GM21825 (cell line): Measurements from ENCODE around the gene INO80B.
A peak's percentile ranks its signal among the peaks of the same experiment; 100 is the strongest.
"Not testable (repeated sequence)": the region's sequence is repeated elsewhere in the genome, so short reads cannot be mapped to it uniquely, and the experiment has no call there.

Source experiments
- ATAC-seq: cut with Tn5 transposase; IDR thresholded peaks from one replicate; pipeline ENCODE4 v1.9.1; 2021; ENCODE audit warnings: mild to moderate bottlenecking, moderate library complexity; ENCODE audit not compliant: unreplicated experiment

INO80B gene

DNA sequence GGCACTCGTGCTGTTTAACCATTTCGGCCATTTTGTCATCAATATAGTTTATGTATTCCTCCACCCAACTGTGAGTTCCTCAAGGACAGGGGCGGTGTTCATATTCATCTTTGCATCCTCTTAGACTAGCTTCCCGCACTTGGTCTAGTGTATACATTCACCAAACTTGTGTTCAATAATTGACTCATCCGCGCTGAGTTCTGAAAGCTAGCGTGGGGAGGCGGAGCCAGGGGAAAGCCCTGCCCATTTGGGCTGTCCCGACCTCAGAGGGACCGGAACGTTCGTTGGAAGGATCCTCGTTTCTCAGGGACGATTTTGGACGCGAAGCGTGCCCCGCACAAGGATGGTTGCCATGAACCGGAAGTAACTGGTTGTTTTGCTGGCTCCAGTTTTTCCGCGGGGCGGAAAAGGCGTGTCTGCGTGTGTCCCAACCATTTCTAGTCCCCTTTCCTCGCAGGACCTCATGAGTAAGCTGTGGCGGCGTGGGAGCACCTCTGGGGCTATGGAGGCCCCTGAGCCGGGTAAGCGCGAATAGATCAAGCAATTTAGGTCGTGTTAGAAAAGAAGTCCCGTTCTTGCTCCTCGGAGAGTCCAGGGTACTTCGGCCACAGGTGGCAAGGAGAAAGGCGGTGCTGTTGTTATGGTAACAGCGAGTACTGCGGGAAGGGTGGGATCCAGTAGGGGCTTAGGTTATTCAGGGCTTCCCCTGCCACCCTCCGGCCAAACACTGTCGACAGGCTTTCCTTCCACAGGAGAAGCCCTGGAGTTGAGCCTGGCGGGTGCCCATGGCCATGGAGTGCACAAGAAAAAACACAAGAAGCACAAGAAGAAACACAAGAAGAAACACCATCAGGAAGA lies at the start of gene INO80B:
Gene INO80B, plus strand, starts transcription at position 434 of the 858 bp plus-strand sequence. Its CDS starts 30 bp downstream, at position 464.
- peak; percentile 41 for ATAC-seq

DNA sequence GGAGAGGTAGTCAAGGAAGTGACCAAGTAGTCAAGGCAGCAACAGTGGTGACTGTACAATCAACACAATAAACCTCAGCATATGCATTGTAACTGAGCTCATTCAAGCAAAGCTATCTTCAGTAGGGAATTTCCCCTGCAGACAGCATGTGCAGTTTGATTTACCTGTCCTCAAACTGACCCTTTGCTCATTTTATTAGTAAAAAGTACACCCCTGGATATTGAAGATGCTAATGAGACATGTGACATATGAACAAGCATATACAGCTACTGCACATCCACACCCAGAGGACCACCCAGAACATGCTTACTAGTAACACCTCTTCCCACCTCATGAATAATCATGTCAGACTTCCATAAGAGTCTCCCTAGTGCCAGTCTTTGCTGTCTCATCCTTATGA lies 48.9 kb upstream of the INO80B start:
- ATAC-seq = no peak

DNA sequence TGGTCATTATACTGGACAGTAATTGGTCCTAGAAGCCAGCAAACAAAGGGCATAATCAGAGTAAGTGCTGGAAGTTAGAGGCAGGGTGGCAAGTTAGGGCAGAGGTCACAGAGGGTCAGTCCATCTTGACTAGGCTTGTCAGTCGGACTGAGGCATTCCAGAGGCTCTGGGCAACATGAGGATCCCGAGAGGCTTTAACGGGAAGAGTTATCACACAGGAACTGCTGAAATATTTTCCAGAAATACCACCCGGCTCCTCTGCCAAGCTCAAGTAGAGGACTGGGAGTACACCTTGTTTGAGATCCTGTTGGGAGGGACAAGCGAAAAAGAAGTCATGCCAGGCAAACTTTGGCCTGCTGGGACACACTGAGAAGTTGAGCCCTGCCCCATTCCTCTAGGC lies 47.2 kb upstream of the INO80B start:
- no peak for ATAC-seq

DNA sequence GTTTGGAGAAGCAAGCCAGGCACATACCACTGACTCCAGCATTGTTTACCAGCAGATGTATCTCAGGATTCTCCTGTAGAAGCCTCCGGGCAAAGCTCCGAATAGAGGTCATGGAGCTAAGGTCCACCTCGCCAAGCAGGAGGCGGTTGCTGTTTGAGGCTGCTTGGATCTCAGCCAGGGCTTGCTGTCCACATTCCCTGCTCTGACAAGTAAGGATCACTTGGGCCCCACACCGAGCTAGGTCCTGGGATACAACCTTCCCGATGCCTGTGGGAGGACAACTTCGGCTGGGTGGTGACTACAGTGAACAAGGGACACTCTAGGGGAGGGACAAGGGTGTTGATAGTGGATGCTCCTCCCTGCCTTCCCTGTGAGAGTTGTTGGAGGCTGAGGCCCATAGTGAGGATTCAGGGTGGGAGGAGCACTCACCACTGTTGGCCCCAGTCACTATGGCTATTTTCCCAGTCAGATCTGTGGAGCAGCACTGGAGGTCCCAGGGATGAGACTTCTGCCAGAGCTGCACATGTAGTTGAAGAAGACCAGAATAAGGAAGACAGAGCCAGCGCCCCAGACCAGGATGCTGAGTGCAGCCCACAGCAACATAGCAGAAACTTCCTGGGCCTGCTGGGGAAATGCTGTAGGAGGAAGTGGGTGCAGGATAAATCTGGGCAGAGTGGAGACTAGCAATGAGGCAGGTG lies 41.7 kb upstream of the INO80B start:
- ATAC-seq = no peak

DNA sequence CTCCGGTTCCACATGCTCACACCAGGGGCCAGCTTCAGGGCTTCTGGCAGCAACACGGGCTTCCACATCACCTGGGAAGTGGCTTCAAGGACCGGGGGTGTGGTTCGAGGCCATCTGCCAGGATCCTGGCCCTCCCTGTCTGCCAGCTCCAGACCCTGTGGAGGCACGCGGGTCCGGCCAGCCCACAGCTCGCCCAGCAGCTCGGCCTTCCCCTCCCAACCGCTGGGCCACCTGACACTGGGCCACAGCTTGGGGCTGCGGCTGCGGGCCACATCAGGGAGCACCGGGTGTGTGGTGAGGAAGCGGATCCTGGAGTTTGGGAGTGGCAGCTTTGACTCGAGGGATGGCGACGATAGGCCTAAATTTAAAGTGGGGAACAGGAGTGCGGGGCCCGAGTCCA lies 40.4 kb upstream of the INO80B start:
- no peak for ATAC-seq

DNA sequence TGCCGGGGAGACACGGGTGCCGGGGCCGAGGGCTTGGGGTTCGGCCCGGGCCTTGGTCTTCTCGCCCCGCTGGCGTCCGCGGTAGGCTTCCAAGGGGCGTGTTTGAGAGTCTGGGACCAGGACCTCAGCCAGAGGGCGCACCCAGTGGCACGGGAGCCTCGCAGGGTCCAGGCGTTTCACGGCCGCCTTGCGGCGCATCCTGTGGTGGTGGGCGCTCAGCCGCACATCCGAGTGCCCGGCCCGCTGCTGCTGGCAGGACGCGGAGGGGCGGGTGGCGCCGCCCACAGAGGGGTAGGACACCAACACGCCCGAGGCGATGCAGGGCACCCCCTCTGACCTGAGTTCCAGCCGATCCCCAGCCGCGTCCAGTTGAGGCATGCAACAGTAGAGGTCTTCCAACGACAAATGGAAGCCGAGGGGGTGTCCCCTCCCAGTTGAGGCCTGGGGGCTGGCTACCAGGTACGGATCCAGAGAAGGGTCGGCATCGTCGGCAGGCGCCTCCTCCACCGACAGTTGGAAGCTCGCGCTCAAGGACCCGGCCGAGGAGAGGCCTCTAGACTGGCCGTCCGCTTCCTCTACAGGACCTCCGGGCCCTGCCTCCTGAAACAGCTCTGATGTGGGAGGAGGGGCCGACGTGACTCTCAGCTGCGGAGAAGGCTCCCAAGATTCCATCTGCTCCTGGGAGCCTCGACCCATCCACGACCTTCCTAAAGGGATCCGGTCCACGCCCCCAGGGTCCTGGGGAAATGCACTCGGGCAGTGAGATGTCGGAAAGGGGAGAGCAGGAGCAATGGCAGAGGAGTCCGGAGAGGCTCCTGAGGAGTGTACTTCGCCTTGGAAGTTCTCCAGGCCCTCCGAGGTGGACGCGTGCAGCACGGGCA lies 39.8 kb upstream of the INO80B start:
- ATAC-seq = peak; percentile 42

DNA sequence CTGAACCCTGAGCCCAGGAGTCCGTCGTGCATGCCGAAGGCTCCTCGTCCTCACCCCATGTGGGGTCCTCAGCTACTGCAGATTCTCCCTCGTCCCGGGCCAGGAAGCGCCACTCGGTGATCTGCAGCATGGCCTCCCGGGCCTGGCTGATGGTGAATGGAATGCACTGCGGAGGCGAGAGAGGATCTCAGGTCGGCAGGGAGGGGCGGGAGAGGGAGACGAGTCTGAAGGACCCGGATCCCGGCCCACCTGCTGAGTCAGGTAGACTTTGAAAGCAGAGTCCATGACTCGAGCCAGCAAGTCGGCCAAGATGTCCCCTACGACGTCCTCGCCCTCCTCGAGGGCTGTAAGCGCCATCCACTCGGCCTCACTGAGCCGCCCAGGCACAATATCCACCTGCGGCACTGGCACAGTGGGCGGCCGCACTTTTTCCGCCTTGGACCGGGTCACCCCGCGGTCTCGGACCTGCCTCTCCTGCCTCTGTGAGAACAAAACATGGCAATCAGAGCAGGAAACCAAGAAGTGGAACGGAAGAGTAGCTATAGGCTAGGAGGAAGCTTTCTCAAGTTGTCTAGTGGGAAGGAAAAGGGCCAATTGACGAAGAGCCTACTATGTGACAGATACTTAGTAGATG lies 39.0 kb upstream of the INO80B start:
- no peak for ATAC-seq

DNA sequence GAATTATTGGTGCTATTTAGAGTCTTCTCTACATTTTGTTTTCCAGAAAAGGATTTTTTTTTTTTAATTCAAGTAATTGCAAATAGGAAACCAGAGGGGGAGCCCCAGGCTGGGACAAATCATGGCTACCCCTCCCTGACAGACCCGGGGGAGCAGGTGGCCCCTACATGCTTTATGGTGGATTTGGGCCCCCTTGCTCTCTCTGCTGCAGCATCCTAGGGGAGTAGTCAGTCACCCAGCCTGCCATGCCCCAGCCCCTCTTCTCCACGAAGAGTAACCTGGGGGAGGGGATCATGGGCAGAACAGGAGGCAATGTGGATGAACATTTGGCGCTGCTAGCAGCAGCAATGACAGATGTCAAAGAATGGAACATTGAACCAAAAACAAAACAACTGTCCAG lies 38.1 kb upstream of the INO80B start:
- no peak for ATAC-seq

DNA sequence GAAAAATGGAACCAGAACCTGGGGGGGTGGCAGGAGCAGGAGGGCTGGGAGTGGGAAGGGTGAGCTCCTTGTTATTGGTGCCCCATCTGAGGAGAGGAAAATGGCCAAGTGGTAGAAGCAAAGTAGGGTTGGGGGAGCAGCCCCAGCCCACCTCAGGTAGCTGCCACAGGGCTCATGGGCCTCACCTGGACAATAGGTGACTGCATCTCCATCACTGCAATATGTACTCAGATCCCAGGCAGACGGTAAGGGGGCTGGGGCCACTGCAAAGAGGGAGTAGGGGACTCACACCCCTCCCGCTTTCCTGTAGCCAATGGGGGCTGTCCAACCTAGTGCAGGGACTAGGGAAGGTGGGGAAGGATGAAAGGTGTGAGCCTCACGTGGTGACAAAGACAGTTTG lies 37.7 kb upstream of the INO80B start:
- no peak for ATAC-seq

DNA sequence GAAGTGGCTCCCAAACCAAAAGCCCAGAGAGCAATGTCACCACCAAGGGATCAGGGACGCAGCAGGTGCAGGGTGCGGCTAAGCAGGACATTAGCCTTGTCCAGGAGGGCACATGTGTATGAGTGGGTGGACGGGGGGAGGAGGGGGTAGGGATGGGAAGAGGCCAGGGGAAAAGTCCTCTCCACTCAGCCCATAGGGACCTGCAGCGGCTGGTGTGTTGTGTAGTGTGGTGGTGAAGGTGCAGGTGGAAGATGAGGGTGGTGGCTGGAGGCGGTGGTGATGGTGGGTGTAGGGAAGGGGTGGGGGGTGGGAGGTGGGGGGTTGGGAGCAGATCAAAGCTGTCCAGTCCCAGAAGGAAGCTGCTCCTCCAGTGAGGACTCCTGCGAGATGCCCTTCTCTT lies 37.1 kb upstream of the INO80B start:
- ATAC-seq = no peak

DNA sequence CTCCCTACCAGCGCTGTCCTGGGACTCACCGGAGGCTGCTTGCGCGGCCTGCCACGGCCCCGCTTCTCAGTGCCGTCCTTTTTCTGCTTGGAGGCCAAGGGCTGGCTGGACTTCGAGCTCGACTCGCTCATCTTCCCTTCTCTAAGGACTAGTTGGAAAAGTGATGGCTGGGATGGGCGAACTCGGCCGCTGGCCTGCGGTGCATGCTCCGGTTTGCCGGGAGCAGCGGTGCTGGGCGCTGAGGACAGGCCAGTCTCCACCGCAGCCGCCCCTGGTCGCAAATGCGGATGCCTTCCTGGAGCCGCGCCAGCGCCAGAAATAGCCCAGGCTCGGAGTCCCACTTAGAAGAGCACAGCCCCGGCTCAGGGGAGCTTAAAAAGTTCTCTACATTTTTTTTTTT lies 36.6 kb upstream of the INO80B start:
- no peak for ATAC-seq

DNA sequence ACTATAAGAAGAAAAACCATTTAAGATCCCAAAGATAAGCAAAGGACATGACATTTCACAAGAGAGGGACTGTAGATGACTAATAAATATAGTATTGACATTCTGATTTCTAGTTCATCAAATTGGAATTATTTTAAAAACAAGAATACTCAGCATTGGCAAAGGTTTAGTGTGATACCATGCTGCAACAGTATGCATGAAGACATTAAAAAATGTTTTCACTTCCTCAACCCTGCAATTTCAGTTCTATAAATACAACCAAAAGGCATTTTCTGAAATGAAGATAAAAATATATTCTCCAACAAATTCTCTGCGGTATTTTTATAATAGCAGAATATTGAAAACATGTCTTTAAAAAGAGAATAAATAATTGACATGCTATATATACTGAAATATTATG lies 35.5 kb upstream of the INO80B start:
- no peak for ATAC-seq

DNA sequence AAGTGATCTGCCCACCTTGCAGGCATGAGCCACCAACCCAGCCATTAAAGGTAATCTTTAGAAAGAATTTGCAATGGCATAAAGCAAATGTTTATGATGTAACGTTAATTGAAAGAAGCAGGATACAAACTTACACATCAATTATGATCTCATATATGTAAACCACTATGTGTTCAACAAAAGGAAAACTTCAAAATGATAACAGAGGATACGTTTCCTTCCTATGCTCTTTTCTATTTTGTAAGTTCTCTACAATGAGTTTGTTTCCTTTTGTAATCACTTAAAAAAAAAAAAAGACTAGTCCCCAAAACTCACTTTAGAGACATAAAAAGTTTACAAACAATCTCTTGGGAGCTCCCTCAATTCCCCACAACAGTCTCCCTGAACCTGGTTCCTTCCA lies 34.9 kb upstream of the INO80B start:
- ATAC-seq = no peak

DNA sequence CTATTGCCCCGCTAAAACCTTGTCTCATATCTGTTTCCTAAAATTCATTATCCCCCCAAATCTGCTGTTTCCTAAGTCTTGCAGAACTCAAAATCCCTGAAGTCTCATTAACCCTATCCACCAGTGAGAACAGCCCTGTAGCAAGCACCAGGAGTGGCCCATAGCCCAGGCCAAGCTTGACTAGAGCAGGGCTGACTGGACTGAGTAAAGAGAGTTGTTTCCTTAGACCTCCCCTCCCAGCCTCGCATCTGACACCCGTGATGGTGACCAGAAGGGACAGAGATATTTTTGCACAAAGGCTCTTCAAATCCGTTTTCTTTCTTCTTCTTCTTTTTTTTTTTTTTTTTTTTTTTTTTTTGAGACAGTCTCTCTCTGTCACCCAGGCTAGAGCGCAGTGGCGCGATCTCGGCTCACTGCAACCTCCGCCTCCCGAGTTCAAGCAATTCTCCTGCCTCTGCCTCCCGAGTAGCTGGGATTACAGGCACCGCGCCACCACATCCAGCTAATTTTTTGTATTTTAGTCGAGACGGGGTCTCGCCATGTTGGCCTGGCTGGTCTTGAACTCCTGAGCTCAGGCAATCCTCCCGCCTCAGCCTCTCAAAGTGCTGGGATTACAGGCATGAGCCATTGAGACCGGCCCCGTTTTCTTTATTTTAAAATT lies 34.3 kb upstream of the INO80B start:
- not testable (repeated sequence) for ATAC-seq

DNA sequence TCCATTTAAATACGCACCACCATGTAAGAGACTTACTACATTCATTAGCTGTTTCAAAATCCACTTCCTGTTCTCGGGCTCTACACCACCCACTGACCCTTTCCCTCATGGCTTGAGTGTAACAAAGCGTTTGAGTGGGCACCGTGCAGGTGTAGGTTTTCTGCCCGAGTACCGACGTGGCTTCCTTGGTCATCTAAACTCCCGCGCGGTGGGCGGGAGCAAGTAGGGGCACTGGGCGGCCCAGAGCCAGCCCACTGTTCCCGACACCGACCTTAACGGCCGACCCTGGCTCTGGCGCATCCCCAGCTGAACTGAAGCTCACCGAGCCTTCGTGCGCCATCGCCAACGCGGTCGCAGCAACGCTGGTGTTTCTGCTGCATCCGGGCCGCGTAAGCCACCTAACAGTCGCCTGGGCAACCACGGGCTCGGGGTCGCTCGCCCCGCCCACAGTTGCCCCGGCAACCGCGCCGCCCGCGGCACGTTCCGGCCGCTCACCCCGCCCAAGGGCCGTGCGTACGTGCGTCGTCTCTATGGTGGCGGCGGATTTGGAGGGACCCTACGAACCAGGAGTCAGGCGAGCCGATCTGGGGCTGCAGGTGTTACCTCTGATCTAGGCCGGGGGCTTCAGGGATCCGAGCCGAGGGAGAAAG lies 33.5 kb upstream of the INO80B start, which contains the start of the genes C2orf81 and WDR54:
Gene C2orf81, minus strand, starts transcription at position 399 of the 650 bp plus-strand sequence. Its CDS starts 59 bp downstream, at position 340.
Gene WDR54, plus strand, starts transcription at position 510 of the 650 bp plus-strand sequence. CDS start 424 bp downstream, outside the sequence.
- ATAC-seq = peak; percentile 91

DNA sequence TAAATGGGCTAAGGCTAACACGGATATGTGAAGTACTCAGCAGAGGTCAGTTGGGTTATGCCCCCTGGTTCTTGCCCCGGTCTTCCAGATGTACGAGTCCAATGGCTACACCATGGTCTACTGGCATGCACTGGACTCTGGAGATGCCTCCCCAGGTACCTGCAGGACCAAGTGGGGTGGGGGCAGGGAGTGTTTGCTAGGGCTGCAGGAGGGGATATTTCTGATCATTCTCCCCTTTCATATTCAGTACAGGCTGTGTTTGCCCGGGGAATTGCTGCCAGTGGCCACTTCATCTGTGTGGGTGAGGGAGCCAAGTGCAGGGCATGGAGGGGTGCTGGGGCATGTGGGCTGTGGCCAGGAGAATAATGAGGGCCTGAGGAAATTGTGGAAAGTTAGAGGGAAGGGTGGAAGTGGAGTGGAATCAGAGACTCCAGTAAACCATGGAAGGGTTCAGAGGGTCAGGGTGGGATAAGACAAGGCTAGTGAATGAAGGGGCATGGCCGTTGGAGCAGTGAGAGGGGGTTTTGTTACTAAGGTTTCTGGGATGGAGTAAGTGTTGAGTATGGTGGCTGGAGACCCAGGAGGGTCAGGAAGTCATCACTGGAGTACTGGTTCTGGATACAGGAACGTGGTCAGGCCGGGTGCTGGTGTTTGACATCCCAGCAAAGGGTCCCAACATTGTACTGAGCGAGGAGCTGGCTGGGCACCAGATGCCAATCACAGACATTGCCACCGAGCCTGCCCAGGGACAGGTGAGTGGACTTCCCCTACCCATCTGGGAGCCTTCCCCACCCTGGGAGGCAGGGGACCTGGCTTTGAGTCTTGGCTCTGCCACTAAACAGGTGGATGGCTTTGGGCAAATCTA lies 31.4 kb upstream of the INO80B start:
- ATAC-seq = no peak

DNA sequence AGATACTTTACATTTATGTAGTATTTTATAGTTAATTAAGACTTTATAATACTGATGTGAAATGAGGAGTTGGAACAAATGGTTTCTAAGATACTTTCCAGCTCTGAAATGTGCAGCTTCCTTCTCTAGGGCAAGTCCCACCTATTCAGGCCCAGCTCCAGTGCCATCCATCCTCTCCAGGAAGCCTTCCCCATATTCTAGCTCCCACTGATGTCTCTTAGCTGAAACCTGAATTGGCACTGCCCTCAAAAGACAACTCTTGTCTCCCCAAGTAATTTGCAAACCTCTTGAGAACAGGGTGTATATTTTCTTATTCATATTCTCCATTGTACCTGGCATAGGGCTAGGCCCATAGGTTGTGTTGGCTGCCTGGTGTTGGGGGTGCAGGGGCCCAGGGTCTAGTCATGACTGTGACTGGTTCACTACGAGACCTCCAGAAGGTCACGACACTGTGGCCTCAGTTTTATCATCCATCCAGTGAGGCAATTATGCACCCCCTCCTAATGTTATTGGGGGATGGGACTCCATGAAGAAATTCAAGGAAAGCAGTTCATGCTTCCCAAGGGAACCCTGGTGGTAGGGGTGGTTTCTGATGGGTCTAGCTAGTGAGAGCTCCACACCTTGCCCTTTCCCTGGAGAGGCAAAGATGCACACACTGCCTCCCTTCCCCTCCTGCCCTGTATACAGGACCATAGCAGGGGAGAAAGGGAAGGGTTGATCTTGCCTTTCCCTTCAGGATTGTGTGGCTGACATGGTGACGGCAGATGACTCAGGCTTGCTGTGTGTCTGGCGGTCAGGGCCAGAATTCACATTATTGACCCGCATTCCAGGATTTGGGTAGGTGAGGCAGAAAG lies 30.5 kb upstream of the INO80B start:
- ATAC-seq = no peak

DNA sequence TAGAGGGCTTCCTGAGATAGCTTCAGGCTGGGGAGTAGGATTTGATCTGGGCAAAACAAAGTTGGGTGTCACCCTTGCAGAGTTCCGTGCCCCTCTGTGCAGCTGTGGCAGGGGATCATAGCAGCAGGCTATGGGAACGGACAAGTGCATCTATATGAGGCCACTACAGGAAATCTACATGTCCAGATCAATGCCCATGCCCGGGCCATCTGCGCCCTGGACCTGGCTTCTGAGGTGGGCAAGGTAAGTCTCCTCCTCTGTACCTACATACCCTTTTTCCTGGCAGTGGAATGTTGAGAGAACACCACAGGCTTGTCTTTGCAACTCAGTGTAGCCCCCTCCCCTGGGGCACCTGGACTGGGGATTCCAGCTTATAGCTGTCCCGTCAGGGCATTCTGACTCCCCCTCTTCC lies 29.9 kb upstream of the INO80B start:
- ATAC-seq = no peak
